PC-3 (cell line): ENCODE data around the gene LMOD3. TPM values are rescaled to one million over a fixed set of nuclear protein-coding genes. Genes with fewer than 3 reads are reported as not detected.

Source experiments
- ATAC-seq: fragments of 200-7000 bp; cut with Tn5 transposase; 2 replicates; pipeline ENCODE4 v1.9.1; 2020; ENCODE audit warnings: mild to moderate bottlenecking, moderate library complexity
- BruUV-seq: library from RNA; stranded (reverse); fragments of 400-500 nt; replicated peaks from 2 replicates; lab custom pipeline; 2021; lab: Mats Ljungman, UMichigan
- CTCF ChIA-PET: fragments of 300-600 bp; sonication (Branson Sonifier 250); formaldehyde crosslinking; loops from one replicate; lab custom pipeline; 2022; ENCODE audit warnings: antibody characterized with exemption; lab: Charles Lee
- POLR2A ChIA-PET: fragments of 300-600 bp; sonication (Branson Sonifier 250); formaldehyde crosslinking; loops from one replicate; lab custom pipeline; 2022; ENCODE audit warnings: antibody characterized with exemption; ENCODE audit not compliant: unreplicated experiment; lab: Charles Lee
- DNase-seq: peaks from one replicate; pipeline ENCODE4 v3.0.0-alpha.2; 2015
- H2AFZ ChIP-seq: fragments of 300-600 bp; sonication (generic); 2 replicates; pipeline ENCODE4 v1.6.0; 2016; ENCODE audit warnings: antibody characterized with exemption, low read length
- H3F3A ChIP-seq: fragments of 300-600 bp; sonication (generic); one replicate; pipeline ENCODE4 v1.6.0; 2017; ENCODE audit warnings: antibody characterized with exemption, low read length, control low read depth, mild to moderate bottlenecking; ENCODE audit not compliant: unreplicated experiment
- H3K27ac ChIP-seq: fragments of 300-600 bp; sonication (generic); 2 replicates; pipeline ENCODE4 v1.5.1; 2016; ENCODE audit warnings: mild to moderate bottlenecking, low read length
- H3K27me3 ChIP-seq: fragments of 300-600 bp; sonication (generic); 2 replicates; pipeline ENCODE4 v1.6.1; 2016; ENCODE audit warnings: low read length, mixed read lengths
- H3K36me3 ChIP-seq: fragments of 300-600 bp; sonication (generic); 2 replicates; pipeline ENCODE4 v1.6.1; 2016; ENCODE audit warnings: low read depth, mixed run types, low read length, mixed read lengths
- H3K4me1 ChIP-seq: fragments of 300-600 bp; sonication (generic); 2 replicates; pipeline ENCODE4 v1.5.1; 2016; ENCODE audit warnings: low read length; ENCODE audit not compliant: insufficient read depth
- H3K4me2 ChIP-seq: fragments of 300-600 bp; sonication (generic); 2 replicates; pipeline ENCODE4 v1.6.0; 2016; ENCODE audit warnings: low read length
- H3K4me3 ChIP-seq: fragments of 300-600 bp; sonication (generic); 2 replicates; pipeline ENCODE4 v1.5.1; 2016; ENCODE audit warnings: mild to moderate bottlenecking, low read length, mixed read lengths
- H3K79me2 ChIP-seq: fragments of 300-600 bp; sonication (generic); 2 replicates; pipeline ENCODE4 v1.6.1; 2017; ENCODE audit warnings: low read length, mixed read lengths
- H3K9ac ChIP-seq: fragments of 300-600 bp; sonication (generic); 2 replicates; pipeline ENCODE4 v1.6.0; 2016; ENCODE audit warnings: mild to moderate bottlenecking, low read length
- H3K9me2 ChIP-seq: fragments of 300-600 bp; sonication (generic); replicated peaks from 2 replicates; pipeline ENCODE4 v1.6.1; 2016; ENCODE audit warnings: mixed run types, low read length, mixed read lengths
- H3K9me3 ChIP-seq: fragments of 300-600 bp; sonication (generic); 2 replicates; pipeline ENCODE4 v1.6.1; 2016; ENCODE audit warnings: low read length, mixed read lengths
- H4K20me1 ChIP-seq: fragments of 300-600 bp; sonication (generic); 2 replicates; pipeline ENCODE4 v1.6.1; 2016; ENCODE audit warnings: low read length, mixed read lengths
- CTCF ChIP-seq: fragments of 300-600 bp; sonication (generic); conservative IDR thresholded peaks from 2 replicates; pipeline ENCODE4 v1.5.1; 2017; ENCODE audit warnings: antibody characterized with exemption, low read depth, mild to moderate bottlenecking, low read length
- EZH2 ChIP-seq: fragments of 300-600 bp; sonication (generic); IDR thresholded peaks from one replicate; pipeline ENCODE4 v1.6.1; 2017; ENCODE audit warnings: antibody characterized with exemption, mild to moderate bottlenecking, low read length; ENCODE audit not compliant: unreplicated experiment
- EZH2phosphoT487 ChIP-seq: fragments of 300-600 bp; sonication (generic); IDR thresholded peaks from 2 replicates; pipeline ENCODE4 v1.6.1; 2018; ENCODE audit warnings: mild to moderate bottlenecking, antibody characterized with exemption, low read length, borderline replicate concordance
- intact Hi-C: fragments of 100-400 bp; cut with micrococcal nuclease; formaldehyde crosslinking; loops from 2 replicates; pipeline ENCODE4 v1.9.0; 2023
- total RNA-seq: library from RNA; depleted of rRNA; stranded (reverse); fragments of >200 nt; gene quantifications from 2 replicates; pipeline ENCODE4 v1.2.3, GENCODE V29; 2014

LMOD3 gene
- total RNA-seq, 1 experiment from 2014 or later: not detected

DNA sequence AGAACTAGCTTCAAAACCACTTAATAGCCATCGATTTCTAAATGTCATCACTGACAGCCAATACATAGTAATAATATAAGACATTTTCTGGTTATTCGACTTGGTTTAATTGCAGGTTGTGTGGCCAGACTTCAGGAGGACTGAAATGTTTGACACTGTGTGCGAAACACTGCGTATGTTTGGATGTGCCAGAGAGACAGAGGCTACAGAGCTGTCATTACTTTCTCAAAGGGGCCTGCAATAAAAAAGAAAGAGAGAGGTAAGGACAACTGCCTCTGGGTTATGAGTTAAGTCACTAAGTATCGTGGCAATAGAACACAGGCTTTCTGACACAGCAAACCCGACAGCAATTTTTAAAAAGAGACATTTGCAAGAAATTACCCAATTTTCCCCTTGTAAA is 882 bp downstream of the LMOD3 start:
- no TSS peak for BruUV-seq
- no peaks in the 10 kb centered on the region for H3K79me2 ChIP-seq
- no peak overlapping the region for H3K9ac ChIP-seq
- ChIA-PET POLR2A (interaction anchor here (0.6 kb wide), 1 partner anchor 78 kb away, joined by 13 read pairs; no protein-coding TSS in a partner anchor), CTCF (interaction anchor here (0.6 to 1.0 kb wide), 2 partner anchors 34 to 40 kb away, joined by 3 read pairs; no protein-coding TSS in a partner anchor)
- no peak for ATAC-seq
- no peak for DNase-seq
- intact Hi-C loops: loop anchor here (1.0 to 5.0 kb wide), 3 partner anchors 35 to 306 kb away; no protein-coding TSS in a partner anchor
- no peaks in the 10 kb centered on the region for H3K27me3 ChIP-seq
- H3K36me3 ChIP-seq: no peaks in the 10 kb centered on the region
- no peaks in the 10 kb centered on the region for H3F3A ChIP-seq
- no peak overlapping the region for H3K4me3 ChIP-seq
- H3K9me3 ChIP-seq: no peaks in the 10 kb centered on the region
- 0 out of 2 replicates have a peak overlapping the region, but pooled peaks have one; percentile 28 for H2AFZ ChIP-seq
- no peaks in the 10 kb centered on the region for H4K20me1 ChIP-seq
- TF ChIP-seq CTCF (no peak), EZH2 (no peak), EZH2phosphoT487 (no peak)
- no peak overlapping the region for H3K4me2 ChIP-seq
- no peak overlapping the region for H3K27ac ChIP-seq
- H3K9me2 ChIP-seq: no peaks in the 10 kb centered on the region
- peaks cover 6% of the 10 kb centered on the region for H3K4me1 ChIP-seq

- H3K9me3 ChIP-seq: no peaks in the 10 kb centered on the region
- no peak overlapping the region for H3K4me3 ChIP-seq
- no peaks in the 10 kb centered on the region for H3K79me2 ChIP-seq
- peak; percentile 77 for DNase-seq
- ChIA-PET CTCF (interaction anchor here (0.6 to 1.0 kb wide), 2 partner anchors 35 to 40 kb away, joined by 3 read pairs; no protein-coding TSS in a partner anchor), POLR2A (interaction anchor here (0.6 kb wide), 1 partner anchor 79 kb away, joined by 13 read pairs; no protein-coding TSS in a partner anchor)
- BruUV-seq: no TSS peak
- TF ChIP-seq CTCF (peak; percentile 73), EZH2phosphoT487 (no peak)
- H3K27ac ChIP-seq: no peak overlapping the region
- no peaks in the 10 kb centered on the region for H3K9me2 ChIP-seq
- no peak overlapping the region for H3K4me2 ChIP-seq
- H2AFZ ChIP-seq: 0 out of 2 replicates have a peak overlapping the region, but pooled peaks have one; percentile 28
- H4K20me1 ChIP-seq: no peaks in the 10 kb centered on the region
- H3F3A ChIP-seq: no peaks in the 10 kb centered on the region
- intact Hi-C loops: loop anchor here (1.0 to 5.0 kb wide), 3 partner anchors 34 to 306 kb away; no protein-coding TSS in a partner anchor
- H3K27me3 ChIP-seq: no peaks in the 10 kb centered on the region
- ATAC-seq: peak; percentile 79
- no peaks in the 10 kb centered on the region for H3K36me3 ChIP-seq
- no peak overlapping the region for H3K9ac ChIP-seq
- peaks cover 11% of the 10 kb centered on the region for H3K4me1 ChIP-seq
These were observed 1.4 kb downstream of the LMOD3 start for GRCh38 chr3:69120879-69121464.

- TF ChIP-seq CTCF (no peak), EZH2 (no peak), EZH2phosphoT487 (no peak)
- Histone ChIP-seq H3K4me2 (no peak overlapping the region), H3F3A (no peaks in the 10 kb centered on the region), H3K4me1 (peaks cover 19% of the 10 kb centered on the region), H3K9me3 (no peaks in the 10 kb centered on the region), H3K36me3 (no peaks in the 10 kb centered on the region), H3K27me3 (no peaks in the 10 kb centered on the region), H4K20me1 (no peaks in the 10 kb centered on the region), H3K9me2 (no peaks in the 10 kb centered on the region), H3K4me3 (no peak overlapping the region), H3K79me2 (no peaks in the 10 kb centered on the region), H2AFZ (no peak overlapping the region), H3K9ac (no peak overlapping the region), H3K27ac (no peak overlapping the region)
- ChIA-PET POLR2A (no interaction called here), CTCF (no interaction called here)
- BruUV-seq: no TSS peak
- ATAC-seq (no peak), DNase-seq (no peak)
- intact Hi-C loops: loop anchor here (2.0 to 5.0 kb wide), 2 partner anchors 33 to 308 kb away; no protein-coding TSS in a partner anchor
These were observed 2.7 kb downstream of the LMOD3 start for GRCh38 chr3:69119681-69120080.
